GM12872 (cell line): ENCODE data around the gene CENPP.
A peak's percentile ranks its signal among the peaks of the same experiment; 100 is the strongest.

Experiments
- CTCF ChIP-seq: IDR thresholded peaks from 3 replicates; pipeline ENCODE4 v1.5.1; 2011; ENCODE audit warnings: low read depth, mild to moderate bottlenecking, low read length, moderate library complexity; ENCODE audit not compliant: insufficient read depth

Gene CENPP

GRCh38 chr9:92493749-92494387 lies 168.1 kb downstream of the CENPP start:
- no peak for TF ChIP-seq CTCF

GRCh38 chr9:92494856-92495255 lies 169.1 kb downstream of the CENPP start:
- TF ChIP-seq CTCF, result no peak

- TF ChIP-seq CTCF, result no peak
Observed at GRCh38 chr9:92496396-92497176, 170.8 kb downstream of the CENPP start.

- TF ChIP-seq CTCF, result no peak
Observed at GRCh38 chr9:92499701-92500100, 173.9 kb downstream of the CENPP start.

GRCh38 chr9:92500725-92501124 lies 175.0 kb downstream of the CENPP start:
- TF ChIP-seq CTCF, result no peak

GRCh38 chr9:92501671-92502393 lies 176.1 kb downstream of the CENPP start:
- peak; percentile 72 for TF ChIP-seq CTCF

- TF ChIP-seq CTCF, result no peak
Observed at GRCh38 chr9:92503156-92503555, 177.4 kb downstream of the CENPP start.
